AG10803 (cell line): Measurements from ENCODE around the gene SORCS3.

ENCODE experiments used
- DNase-seq: peaks from one replicate; pipeline ENCODE4 v3.0.0; 2010; ENCODE audit warnings: low read depth
- H3K4me3 ChIP-seq: 2 replicates; pipeline ENCODE4 v1.5.1; 2011; ENCODE audit warnings: mild to moderate bottlenecking, low read length, control low read depth
- TF ChIP-seq, protein P1 (sequence below): conservative IDR thresholded peaks from 2 replicates; pipeline ENCODE4 v1.5.1; 2011; ENCODE audit warnings: mild to moderate bottlenecking, low read length, control low read depth, inconsistent platforms

Gene SORCS3

GRCh38 chr10:104780946-104781595, 140.0 kb downstream of the SORCS3 start:
- TF ChIP-seq, protein P1, sequence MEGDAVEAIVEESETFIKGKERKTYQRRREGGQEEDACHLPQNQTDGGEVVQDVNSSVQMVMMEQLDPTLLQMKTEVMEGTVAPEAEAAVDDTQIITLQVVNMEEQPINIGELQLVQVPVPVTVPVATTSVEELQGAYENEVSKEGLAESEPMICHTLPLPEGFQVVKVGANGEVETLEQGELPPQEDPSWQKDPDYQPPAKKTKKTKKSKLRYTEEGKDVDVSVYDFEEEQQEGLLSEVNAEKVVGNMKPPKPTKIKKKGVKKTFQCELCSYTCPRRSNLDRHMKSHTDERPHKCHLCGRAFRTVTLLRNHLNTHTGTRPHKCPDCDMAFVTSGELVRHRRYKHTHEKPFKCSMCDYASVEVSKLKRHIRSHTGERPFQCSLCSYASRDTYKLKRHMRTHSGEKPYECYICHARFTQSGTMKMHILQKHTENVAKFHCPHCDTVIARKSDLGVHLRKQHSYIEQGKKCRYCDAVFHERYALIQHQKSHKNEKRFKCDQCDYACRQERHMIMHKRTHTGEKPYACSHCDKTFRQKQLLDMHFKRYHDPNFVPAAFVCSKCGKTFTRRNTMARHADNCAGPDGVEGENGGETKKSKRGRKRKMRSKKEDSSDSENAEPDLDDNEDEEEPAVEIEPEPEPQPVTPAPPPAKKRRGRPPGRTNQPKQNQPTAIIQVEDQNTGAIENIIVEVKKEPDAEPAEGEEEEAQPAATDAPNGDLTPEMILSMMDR, result no peak
- no peak for DNase-seq
- H3K4me3 ChIP-seq, result no peak overlapping the region

GRCh38 chr10:104784452-104784851, 143.4 kb downstream of the SORCS3 start:
- no peak overlapping the region for H3K4me3 ChIP-seq
- TF ChIP-seq, protein P1, result no peak

GRCh38 chr10:104791471-104791870, 150.4 kb downstream of the SORCS3 start:
- TF ChIP-seq, protein P1, result no peak
- DNase-seq, result no peak
- H3K4me3 ChIP-seq, result no peak overlapping the region

More at GRCh38 chr10:104784452-104784851, 143.4 kb downstream of the SORCS3 start:
- no peak for DNase-seq

GRCh38 chr10:104795411-104795810, 154.3 kb downstream of the SORCS3 start:
- no peak for DNase-seq

DNA sequence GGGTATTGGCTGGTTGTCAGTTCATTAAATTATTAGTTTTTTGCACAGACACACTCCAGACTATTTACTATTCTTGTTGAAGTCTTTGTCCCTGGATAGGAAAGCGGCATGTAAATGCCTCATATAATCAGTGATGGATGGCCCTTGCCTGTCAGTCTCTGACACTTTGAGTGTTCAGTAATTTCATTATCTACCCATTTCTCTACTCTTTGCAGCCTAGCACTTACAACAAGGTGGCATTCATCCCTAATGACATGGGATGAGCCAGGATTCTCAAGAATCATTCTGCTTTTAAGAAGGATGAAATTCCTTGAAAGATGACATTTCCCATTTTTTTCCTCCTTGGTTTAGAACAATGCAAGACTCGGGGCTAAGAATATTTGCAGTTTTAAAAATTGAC, 155.7 kb downstream of the SORCS3 start:
- DNase-seq, result no peak
- no peak overlapping the region for H3K4me3 ChIP-seq
- TF ChIP-seq, protein P1, result no peak

More at GRCh38 chr10:104795411-104795810, 154.3 kb downstream of the SORCS3 start:
- TF ChIP-seq, protein P1, result no peak
- H3K4me3 ChIP-seq, result no peak overlapping the region

DNA sequence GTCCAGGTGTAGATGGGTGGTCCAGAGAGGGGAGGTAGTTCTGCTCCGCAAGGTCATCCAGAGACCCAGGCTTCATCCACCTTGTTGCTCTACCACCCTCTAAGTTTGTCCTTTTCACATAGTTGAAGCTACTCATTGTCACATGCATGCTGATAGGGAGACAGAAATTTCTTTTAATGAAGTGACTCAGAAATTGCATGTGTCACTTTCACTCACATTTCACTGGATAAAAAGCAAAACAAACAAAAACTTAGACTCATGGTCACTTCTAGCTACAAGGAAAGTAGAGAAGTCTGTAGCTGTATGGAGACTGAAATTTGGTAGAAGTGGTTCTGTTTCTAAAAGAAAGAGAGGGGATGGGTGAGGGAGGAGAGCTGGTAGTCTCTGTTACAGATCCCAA, 161.9 kb downstream of the SORCS3 start:
- H3K4me3 ChIP-seq, result no peak overlapping the region
- no peak for DNase-seq
- TF ChIP-seq, protein P1, result no peak

DNA sequence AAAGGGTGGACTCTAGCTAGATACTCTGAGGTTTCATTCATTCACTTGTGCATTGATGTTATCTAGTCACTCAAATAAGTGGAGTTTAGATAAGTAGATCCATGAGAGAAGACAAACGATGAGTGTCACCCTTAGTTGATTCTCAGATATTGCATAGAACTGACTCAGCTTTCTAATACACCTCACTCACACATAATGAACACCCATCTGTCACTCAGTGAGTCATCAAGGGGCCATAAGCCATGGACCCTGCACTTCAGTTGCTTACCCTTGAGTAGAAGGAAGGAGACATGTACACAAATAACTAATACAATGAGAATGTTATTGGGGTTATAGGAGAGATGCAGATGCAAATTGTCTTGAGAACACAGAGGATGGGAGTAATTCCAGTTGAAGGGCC, 163.8 kb downstream of the SORCS3 start:
- no peak for DNase-seq
- H3K4me3 ChIP-seq, result no peak overlapping the region
- TF ChIP-seq, protein P1, result no peak
